Measurements from ENCODE around the gene TRIM9.

- no peak for TF ChIP-seq CTCF (conservative IDR thresholded peaks at IDR 0.05 in 1 of 2, IDR thresholded peaks at IDR 0.05 in 1 of 2; ENCODE audit: low read depth in 1 of 2, low read length in 2 of 2)
- TF ChIP-seq EZH2 (IDR thresholded peaks at IDR 0.05; ENCODE audit: low read length, missing control alignments) = no peak
Observed at GRCh38 chr14:50970886-50971781, 123.8 kb downstream of the TRIM9 start.
